Activated B cell treated with CpG ODN at 0.5 μM for 24 hours (primary cell): ENCODE measurements around the gene FKBP3. TPM values are rescaled to one million over a fixed set of nuclear protein-coding genes. Genes with fewer than 3 reads are reported as not detected.

Experiments
- ATAC-seq: fragments of 200-7000 bp; cut with Tn5 transposase; one replicate; pipeline ENCODE4 v1.10.0; 2021; ENCODE audit warnings: low read depth, mild to moderate bottlenecking, moderate library complexity
- CTCF ChIA-PET: fragments of 350-600 bp; sonication (Branson Sonifier 250); formaldehyde crosslinking; loops from one replicate; lab custom pipeline; 2021; ENCODE audit warnings: antibody characterized with exemption; lab: Charles Lee
- POLR2A ChIA-PET: fragments of 350-600 bp; sonication (Branson Sonifier 250); formaldehyde crosslinking; loops from one replicate; lab custom pipeline; 2021; ENCODE audit warnings: antibody characterized with exemption; lab: Charles Lee
- DNase-seq: peaks from one replicate; pipeline ENCODE4 v3.0.0; 2022
- H3K27ac Mint-ChIP-seq: one replicate; pipeline ENCODE4 v1.8.0; 2020; ENCODE audit warnings: mixed read lengths
- H3K27me3 Mint-ChIP-seq: one replicate; pipeline ENCODE4 v1.8.0; 2021; ENCODE audit warnings: mixed read lengths
- H3K36me3 Mint-ChIP-seq: one replicate; pipeline ENCODE4 v1.8.0; 2021; ENCODE audit warnings: low read depth, mixed read lengths
- H3K4me1 Mint-ChIP-seq: one replicate; pipeline ENCODE4 v1.8.0; 2021; ENCODE audit warnings: mixed read lengths
- H3K4me3 Mint-ChIP-seq: one replicate; pipeline ENCODE4 v1.8.0; 2020; ENCODE audit warnings: mild to moderate bottlenecking, mixed read lengths
- H3K9me3 Mint-ChIP-seq: one replicate; pipeline ENCODE4 v1.8.0; 2020; ENCODE audit warnings: mixed read lengths
- intact Hi-C: fragments of 100-400 bp; cut with micrococcal nuclease; formaldehyde crosslinking; loops from one replicate; pipeline ENCODE4 v1.15.1; 2024
- total RNA-seq: library from RNA; stranded (reverse); gene quantifications from 2 replicates; pipeline ENCODE4 v1.2.3, GENCODE V29; 2022
- TF ChIP-seq, protein P1 (sequence below): fragments of 200-600 bp; IDR thresholded peaks from one replicate; pipeline ENCODE4 v1.8.0; 2022; ENCODE audit warnings: antibody characterized with exemption, mild to moderate bottlenecking

The FKBP3 gene
- total RNA-seq, 1 donor from 2014 or later, result 58.3 TPM

DNA sequence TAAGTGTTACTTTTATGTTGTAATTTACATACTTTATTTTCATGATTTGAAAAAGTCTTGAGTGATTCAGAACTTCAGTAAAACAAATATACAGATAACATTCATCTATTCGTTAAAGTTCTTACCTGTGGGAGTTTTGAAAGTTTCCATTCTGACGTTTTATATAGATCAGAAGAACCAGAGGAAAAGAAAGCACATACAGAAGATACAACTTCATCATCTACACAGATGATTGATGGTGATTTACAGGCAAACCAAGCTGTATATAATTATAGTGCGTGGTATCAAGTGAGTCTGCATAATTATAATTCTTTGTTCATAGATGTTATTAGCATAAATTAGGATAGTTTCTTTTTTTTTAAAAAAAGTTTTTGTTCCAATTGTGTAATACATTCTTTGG, 20.0 kb downstream of the FKBP3 start:
- TF ChIP-seq, protein P1, sequence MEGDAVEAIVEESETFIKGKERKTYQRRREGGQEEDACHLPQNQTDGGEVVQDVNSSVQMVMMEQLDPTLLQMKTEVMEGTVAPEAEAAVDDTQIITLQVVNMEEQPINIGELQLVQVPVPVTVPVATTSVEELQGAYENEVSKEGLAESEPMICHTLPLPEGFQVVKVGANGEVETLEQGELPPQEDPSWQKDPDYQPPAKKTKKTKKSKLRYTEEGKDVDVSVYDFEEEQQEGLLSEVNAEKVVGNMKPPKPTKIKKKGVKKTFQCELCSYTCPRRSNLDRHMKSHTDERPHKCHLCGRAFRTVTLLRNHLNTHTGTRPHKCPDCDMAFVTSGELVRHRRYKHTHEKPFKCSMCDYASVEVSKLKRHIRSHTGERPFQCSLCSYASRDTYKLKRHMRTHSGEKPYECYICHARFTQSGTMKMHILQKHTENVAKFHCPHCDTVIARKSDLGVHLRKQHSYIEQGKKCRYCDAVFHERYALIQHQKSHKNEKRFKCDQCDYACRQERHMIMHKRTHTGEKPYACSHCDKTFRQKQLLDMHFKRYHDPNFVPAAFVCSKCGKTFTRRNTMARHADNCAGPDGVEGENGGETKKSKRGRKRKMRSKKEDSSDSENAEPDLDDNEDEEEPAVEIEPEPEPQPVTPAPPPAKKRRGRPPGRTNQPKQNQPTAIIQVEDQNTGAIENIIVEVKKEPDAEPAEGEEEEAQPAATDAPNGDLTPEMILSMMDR, result no peak
- DNase-seq (no peak), ATAC-seq (no peak)
- ChIA-PET POLR2A (interaction anchor here (0.8 kb wide), 1 partner anchor 20 kb away, joined by 3 read pairs; the partner anchor contains the start of gene FKBP3), CTCF (no interaction called here)
- no peak overlapping the region for H3K27ac Mint-ChIP-seq
- no peaks in the 10 kb centered on the region for H3K4me1 Mint-ChIP-seq
- no peaks in the 10 kb centered on the region for H3K27me3 Mint-ChIP-seq
- intact Hi-C loops, result loop anchor here (2.0 kb wide), 1 partner anchor 20 kb away; no protein-coding TSS in a partner anchor
- H3K36me3 Mint-ChIP-seq, result peaks cover 73% of the 10 kb centered on the region
- H3K9me3 Mint-ChIP-seq, result no peaks in the 10 kb centered on the region
- no peak overlapping the region for H3K4me3 Mint-ChIP-seq

DNA sequence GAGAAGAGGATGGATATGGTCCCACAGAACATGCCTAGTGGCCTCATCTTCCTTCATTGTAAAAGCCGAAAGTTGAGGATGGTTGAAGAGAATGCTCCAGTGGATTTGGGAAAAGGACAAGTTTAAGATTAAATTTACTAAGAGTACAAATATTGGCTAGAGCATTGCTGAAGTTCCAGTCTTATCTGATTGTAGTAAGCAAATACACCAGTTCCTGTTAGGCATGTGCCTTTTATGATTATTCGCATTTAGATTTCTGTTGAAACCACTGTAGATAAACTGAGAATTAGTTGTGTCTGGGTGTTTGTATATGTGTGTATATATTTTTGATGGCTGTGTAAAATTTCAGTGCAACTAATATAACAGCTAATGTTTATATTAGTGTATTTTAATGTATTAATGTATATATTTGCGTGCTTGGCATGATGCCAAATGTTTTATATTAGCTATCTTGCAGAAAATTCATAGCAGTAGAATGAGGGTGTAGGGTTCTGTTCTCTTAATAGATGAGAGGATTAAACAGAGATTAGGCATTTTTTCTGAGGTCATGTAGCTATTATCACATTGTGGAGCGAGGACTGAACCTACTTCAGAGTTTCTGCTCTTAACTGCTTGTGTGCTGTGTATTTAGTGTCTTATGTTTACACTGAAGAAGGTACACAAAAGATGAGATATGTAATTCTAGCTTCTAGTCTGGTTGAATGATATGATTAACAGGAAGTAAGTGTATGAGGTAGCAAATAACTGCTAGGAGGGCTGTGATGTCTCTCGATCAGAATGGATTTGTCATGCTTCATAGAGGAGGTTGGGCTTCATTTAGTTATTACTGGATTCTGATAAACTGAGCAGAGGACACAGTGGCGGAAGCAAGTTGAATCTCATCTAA, 21.1 kb downstream of the FKBP3 start:
- Mint-ChIP-seq H3K36me3 (peaks cover 74% of the 10 kb centered on the region), H3K27me3 (no peaks in the 10 kb centered on the region), H3K27ac (no peak overlapping the region), H3K9me3 (no peaks in the 10 kb centered on the region), H3K4me3 (no peak overlapping the region), H3K4me1 (no peaks in the 10 kb centered on the region)
- TF ChIP-seq, protein P1, result no peak
- ATAC-seq (no peak), DNase-seq (no peak)
- CTCF ChIA-PET, result no interaction called here
- POLR2A ChIA-PET, result no interaction called here
- intact Hi-C loops, result no loop called here

DNA sequence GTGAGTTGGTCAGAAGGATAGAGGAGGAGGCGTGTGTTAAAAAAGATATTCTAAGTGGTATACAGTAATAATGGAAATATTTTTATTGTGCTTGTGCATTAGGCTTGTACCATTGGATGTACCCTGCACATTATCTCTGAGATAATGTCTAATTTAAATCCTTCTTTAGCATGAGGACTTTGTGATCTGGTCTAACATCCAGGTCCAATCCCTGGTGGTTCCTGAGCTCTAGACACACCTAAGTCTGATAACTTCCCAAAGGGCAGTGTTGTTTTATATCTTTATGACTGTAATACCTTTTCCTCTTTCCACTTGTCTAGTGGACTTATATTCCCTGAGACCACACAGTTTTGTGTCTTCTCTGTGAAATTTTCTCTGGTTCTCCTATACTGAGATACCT, 29.7 kb downstream of the FKBP3 start:
- POLR2A ChIA-PET, result no interaction called here
- no peaks in the 10 kb centered on the region for H3K27me3 Mint-ChIP-seq
- H3K4me3 Mint-ChIP-seq, result no peak overlapping the region
- peaks cover 81% of the 10 kb centered on the region for H3K36me3 Mint-ChIP-seq
- ATAC-seq, result no peak
- no peak for DNase-seq
- H3K4me1 Mint-ChIP-seq, result no peaks in the 10 kb centered on the region
- H3K9me3 Mint-ChIP-seq, result no peaks in the 10 kb centered on the region
- CTCF ChIA-PET, result no interaction called here
- intact Hi-C loops, result no loop called here
- TF ChIP-seq, protein P1, result no peak
- no peak overlapping the region for H3K27ac Mint-ChIP-seq

- ChIA-PET POLR2A (no interaction called here), CTCF (no interaction called here)
- peaks cover 82% of the 10 kb centered on the region for H3K36me3 Mint-ChIP-seq
- ATAC-seq, result no peak
- no peak overlapping the region for H3K4me3 Mint-ChIP-seq
- no peak overlapping the region for H3K27ac Mint-ChIP-seq
- no peaks in the 10 kb centered on the region for H3K9me3 Mint-ChIP-seq
- TF ChIP-seq, protein P1, result no peak
- H3K4me1 Mint-ChIP-seq, result no peaks in the 10 kb centered on the region
- no peak for DNase-seq
- intact Hi-C loops, result no loop called here
- no peaks in the 10 kb centered on the region for H3K27me3 Mint-ChIP-seq
These were observed 30.5 kb downstream of the FKBP3 start for GRCh38 chr14:45103806-45104205.

- ChIA-PET POLR2A (no interaction called here), CTCF (no interaction called here)
- peaks cover 4% of the 10 kb centered on the region for H3K4me1 Mint-ChIP-seq
- DNase-seq (no peak), ATAC-seq (no peak)
- no peaks in the 10 kb centered on the region for H3K9me3 Mint-ChIP-seq
- H3K27ac Mint-ChIP-seq, result no peak overlapping the region
- TF ChIP-seq, protein P1, result no peak
- no peaks in the 10 kb centered on the region for H3K27me3 Mint-ChIP-seq
- H3K4me3 Mint-ChIP-seq, result no peak overlapping the region
- peaks cover 74% of the 10 kb centered on the region for H3K36me3 Mint-ChIP-seq
- intact Hi-C loops, result no loop called here
These were observed 38.1 kb downstream of the FKBP3 start for GRCh38 chr14:45096218-45096617.
